Smooth muscle cell of the brain vasculature (primary cell): Measurements from ENCODE around the gene TSPEAR.
"Not testable (repeated sequence)": the region's sequence is repeated elsewhere in the genome, so short reads cannot be mapped to it uniquely, and the experiment has no call there.

ENCODE experiments used
- DNase-seq: peaks from one replicate; pipeline ENCODE4 v3.0.0-alpha.2; 2012; ENCODE audit warnings: low read depth, low spot score

TSPEAR gene

GRCh38 chr21:44590897-44591800, 120.2 kb downstream of the TSPEAR start:
- not testable (repeated sequence) for DNase-seq

GRCh38 chr21:44590311-44590721, 121.1 kb downstream of the TSPEAR start:
- DNase-seq: no peak

GRCh38 chr21:44589586-44590305, 121.6 kb downstream of the TSPEAR start:
- DNase-seq: no peak

- DNase-seq: no peak
These were observed 122.3 kb downstream of the TSPEAR start for GRCh38 chr21:44589094-44589493.

- no peak for DNase-seq
These were observed 125.5 kb downstream of the TSPEAR start for GRCh38 chr21:44585892-44586291.

GRCh38 chr21:44583800-44584147, 127.6 kb downstream of the TSPEAR start:
- DNase-seq: no peak

GRCh38 chr21:44583089-44583799, 128.1 kb downstream of the TSPEAR start:
- no peak for DNase-seq

GRCh38 chr21:44582055-44582454, 129.3 kb downstream of the TSPEAR start:
- no peak for DNase-seq

GRCh38 chr21:44581158-44581557, 130.2 kb downstream of the TSPEAR start:
- no peak for DNase-seq

- DNase-seq: not testable (repeated sequence)
These were observed 131.0 kb downstream of the TSPEAR start, which contains the start of gene KRTAP10-5 for GRCh38 chr21:44580231-44580821. Gene KRTAP10-5, minus strand, starts transcription at chr21:44580604. Its CDS starts 26 bp downstream, at chr21:44580578.

- DNase-seq: no peak
These were observed 131.6 kb downstream of the TSPEAR start for GRCh38 chr21:44579833-44580144.

- DNase-seq: no peak
These were observed 132.1 kb downstream of the TSPEAR start for GRCh38 chr21:44579056-44579832.

GRCh38 chr21:44578371-44579055, 132.9 kb downstream of the TSPEAR start:
- no peak for DNase-seq

- DNase-seq: no peak
These were observed 135.3 kb downstream of the TSPEAR start for GRCh38 chr21:44576025-44576420.

- DNase-seq: no peak
These were observed 135.9 kb downstream of the TSPEAR start for GRCh38 chr21:44575307-44576024.

- no peak for DNase-seq
These were observed 136.7 kb downstream of the TSPEAR start for GRCh38 chr21:44574457-44575306.

- not testable (repeated sequence) for DNase-seq
These were observed 137.5 kb downstream of the TSPEAR start, which contains the start of gene KRTAP10-4 for GRCh38 chr21:44573630-44574456. Gene KRTAP10-4, plus strand, starts transcription at chr21:44573729. Its CDS starts 30 bp downstream, at chr21:44573759.
